Measurements from ENCODE around the gene BBLN.

Gene BBLN

GRCh38 chr9:128124451-128124850 lies 35.6 kb upstream of the BBLN start:
- Histone ChIP-seq H3K36me3 (ENCODE audit: control insufficient read depth, low read length) (peaks cover 62% of the 10 kb centered on the region), H4K20me1 (ENCODE audit: control insufficient read depth, insufficient read depth, low read depth, low read length) (peaks cover 6% of the 10 kb centered on the region; the same call in 1 of the 2 replicates), H3F3A (ENCODE audit: control insufficient read depth, insufficient read depth) (peaks cover 4% of the 10 kb centered on the region; the same call in 1 of the 2 replicates), H3K4me3 (ENCODE audit: low read length) (no peak overlapping the region), H3K4me2 (ENCODE audit: low read length) (no peak overlapping the region), H3K9me3 (ENCODE audit: control insufficient read depth, insufficient read depth, low read length) (no peaks in the 10 kb centered on the region), H3K27me3 (ENCODE audit: control insufficient read depth, low read length) (no peaks in the 10 kb centered on the region), H3K79me2 (ENCODE audit: control insufficient read depth, low read length) (peaks cover 34% of the 10 kb centered on the region), H3K4me1 (ENCODE audit: control insufficient read depth, low read length) (peaks cover 24% of the 10 kb centered on the region), H3K9me2 (replicated peaks; ENCODE audit: control insufficient read depth, low read length) (no peaks in the 10 kb centered on the region), H3K27ac (ENCODE audit: low read depth, low read length) (no peak overlapping the region)
- no peak for TF ChIP-seq EZH2phosphoT487 (IDR thresholded peaks at IDR 0.05; ENCODE audit: borderline replicate concordance, low read length)
- TF ChIP-seq CTCF (IDR thresholded peaks at IDR 0.05; ENCODE audit: low read depth, low read length, poor library complexity, severe bottlenecking) = no peak

- Histone ChIP-seq H3K36me3 (ENCODE audit: control insufficient read depth, low read length) (peaks cover 61% of the 10 kb centered on the region), H3K9me3 (ENCODE audit: control insufficient read depth, insufficient read depth, low read length) (no peaks in the 10 kb centered on the region), H3K4me3 (ENCODE audit: low read length) (peak overlapping the region; percentile 92), H3K79me2 (ENCODE audit: control insufficient read depth, low read length) (peaks cover 34% of the 10 kb centered on the region), H3K4me2 (ENCODE audit: low read length) (peak overlapping the region; percentile 88), H4K20me1 (ENCODE audit: control insufficient read depth, insufficient read depth, low read depth, low read length) (peaks cover 6% of the 10 kb centered on the region; the same call in 1 of the 2 replicates), H3K27ac (ENCODE audit: low read depth, low read length) (no peak overlapping the region), H3F3A (ENCODE audit: control insufficient read depth, insufficient read depth) (no peaks in the 10 kb centered on the region), H3K4me1 (ENCODE audit: control insufficient read depth, low read length) (peaks cover 24% of the 10 kb centered on the region), H3K9me2 (replicated peaks; ENCODE audit: control insufficient read depth, low read length) (no peaks in the 10 kb centered on the region), H3K27me3 (ENCODE audit: control insufficient read depth, low read length) (no peaks in the 10 kb centered on the region)
- TF ChIP-seq EZH2phosphoT487 (IDR thresholded peaks at IDR 0.05; ENCODE audit: borderline replicate concordance, low read length) (no peak), CTCF (IDR thresholded peaks at IDR 0.05; ENCODE audit: low read depth, low read length, poor library complexity, severe bottlenecking) (peak; percentile 93)
These were observed 35.0 kb upstream of the BBLN start for GRCh38 chr9:128124873-128125579.

- peak overlapping the region; percentile 3 for H3K27ac ChIP-seq (ENCODE audit: low read depth, low read length)
- no peaks in the 10 kb centered on the region for H3F3A ChIP-seq (ENCODE audit: control insufficient read depth, insufficient read depth)
- peak overlapping the region; percentile 92 for H3K4me3 ChIP-seq (ENCODE audit: low read length)
- peaks cover 6% of the 10 kb centered on the region; the same call in 1 of the 2 replicates for H4K20me1 ChIP-seq (ENCODE audit: control insufficient read depth, insufficient read depth, low read depth, low read length)
- H3K9me3 ChIP-seq (ENCODE audit: control insufficient read depth, insufficient read depth, low read length) = no peaks in the 10 kb centered on the region
- peak overlapping the region; percentile 88 for H3K4me2 ChIP-seq (ENCODE audit: low read length)
- TF ChIP-seq CTCF (IDR thresholded peaks at IDR 0.05; ENCODE audit: low read depth, low read length, poor library complexity, severe bottlenecking) (no peak), EZH2phosphoT487 (IDR thresholded peaks at IDR 0.05; ENCODE audit: borderline replicate concordance, low read length) (no peak)
- H3K4me1 ChIP-seq (ENCODE audit: control insufficient read depth, low read length) = peaks cover 24% of the 10 kb centered on the region
- no peaks in the 10 kb centered on the region for H3K9me2 ChIP-seq (replicated peaks; ENCODE audit: control insufficient read depth, low read length)
- peaks cover 53% of the 10 kb centered on the region for H3K36me3 ChIP-seq (ENCODE audit: control insufficient read depth, low read length)
- peaks cover 34% of the 10 kb centered on the region for H3K79me2 ChIP-seq (ENCODE audit: control insufficient read depth, low read length)
- no peaks in the 10 kb centered on the region for H3K27me3 ChIP-seq (ENCODE audit: control insufficient read depth, low read length)
These were observed 34.3 kb upstream of the BBLN start for GRCh38 chr9:128125580-128126354.

Measured in DOHH2 (cell line).